GM18909 (cell line): ENCODE results near the gene STAT3.
"Not testable (repeated sequence)": the region's sequence is repeated elsewhere in the genome, so short reads cannot be mapped to it uniquely, and the experiment has no call there.

Experiments
- ATAC-seq: cut with Tn5 transposase; IDR thresholded peaks from one replicate; pipeline ENCODE4 v1.9.1; 2021; ENCODE audit warnings: mild to moderate bottlenecking; ENCODE audit not compliant: unreplicated experiment, poor library complexity

The STAT3 gene

DNA sequence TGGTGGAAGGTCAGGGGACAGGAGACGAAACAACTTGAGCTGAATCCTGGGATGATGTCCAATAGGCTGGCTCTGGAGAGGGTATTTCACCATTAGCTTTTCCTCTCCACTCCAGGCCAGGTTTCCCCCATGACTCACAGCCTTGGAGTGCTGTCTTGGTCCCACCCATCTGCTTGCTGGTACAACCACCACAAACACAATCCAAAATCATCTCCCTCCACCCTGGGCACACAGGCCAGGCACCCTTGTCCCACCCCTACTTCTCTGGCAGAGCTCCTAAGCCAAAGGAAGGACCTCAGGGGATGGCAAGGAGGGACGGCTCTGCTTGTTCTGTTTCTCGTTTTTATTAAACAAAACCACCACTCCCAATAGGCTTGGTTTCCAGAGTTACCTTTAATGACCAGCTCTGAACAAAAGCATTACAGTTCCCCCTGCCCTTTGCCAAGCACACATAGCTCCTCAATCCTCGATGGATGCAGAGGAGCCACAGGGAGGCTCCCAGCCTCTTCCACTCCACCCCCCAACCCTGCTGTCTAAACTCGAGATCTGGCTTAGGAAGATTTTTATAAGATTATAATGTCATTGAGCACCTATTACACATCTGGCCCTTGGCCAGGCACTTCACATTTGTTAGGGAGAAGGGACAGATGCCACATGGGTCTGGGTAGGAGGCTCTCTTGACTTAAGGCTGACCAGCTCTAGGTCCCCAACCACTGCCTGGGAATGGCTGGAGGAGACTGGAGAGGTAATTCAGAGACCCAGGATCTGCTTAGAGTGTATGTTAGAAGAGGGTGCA is 21.5 kb upstream of the STAT3 start:
- no peak for ATAC-seq

- no peak for ATAC-seq
Observed at GRCh38 chr17:42408061-42408460, 19.8 kb upstream of the STAT3 start.

DNA sequence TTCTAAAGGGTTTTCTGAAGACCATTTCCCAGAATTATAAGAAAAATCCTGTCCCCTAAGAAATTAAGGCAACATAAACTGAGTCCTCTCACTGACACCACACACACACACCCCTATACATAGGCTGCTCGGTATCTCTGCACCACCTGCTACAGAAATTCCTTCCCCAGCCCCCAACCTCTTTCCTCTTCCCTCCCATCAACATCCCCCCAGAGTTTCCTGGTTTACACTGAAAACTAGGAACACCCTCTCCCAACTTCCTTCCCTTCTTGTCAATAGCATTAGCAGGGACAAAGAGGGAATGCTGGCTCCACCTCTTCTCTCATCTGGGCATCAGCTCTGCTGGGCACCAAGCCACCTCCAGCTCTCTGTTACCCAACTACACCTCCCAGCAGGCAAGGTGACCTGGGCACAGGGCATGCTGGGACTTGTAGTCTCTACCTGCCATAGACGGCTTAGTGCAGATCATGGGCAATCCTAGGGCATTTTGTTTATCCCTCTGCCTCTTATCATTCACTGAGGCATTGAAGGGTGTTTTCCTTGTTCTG is 19.1 kb upstream of the STAT3 start:
- peak; percentile 50 for ATAC-seq

- ATAC-seq: no peak
Observed at GRCh38 chr17:42406615-42407288, 18.5 kb upstream of the STAT3 start.

- no peak for ATAC-seq
Observed at GRCh38 chr17:42405963-42406495, 17.8 kb upstream of the STAT3 start.

DNA sequence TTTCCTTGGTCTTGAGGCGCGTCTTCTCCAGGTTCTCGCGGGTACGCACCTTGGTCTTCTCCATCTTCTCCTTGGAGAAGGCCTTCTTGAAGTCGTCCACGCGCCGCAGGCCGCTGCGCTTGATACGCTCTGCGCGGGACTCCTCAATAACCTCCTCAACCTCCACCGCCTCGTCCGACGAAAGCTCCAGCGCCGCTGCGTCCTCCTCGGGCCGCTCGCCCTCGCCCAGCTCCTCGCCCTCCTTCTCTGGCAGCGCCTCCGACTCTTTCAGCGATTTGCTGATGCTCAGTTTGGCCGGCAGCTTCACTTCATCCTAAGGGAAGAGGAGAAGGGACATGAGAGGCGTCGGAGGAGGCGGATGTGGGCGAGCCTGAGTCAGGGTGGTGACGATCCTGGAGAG is 16.8 kb upstream of the STAT3 start:
- no peak for ATAC-seq

DNA sequence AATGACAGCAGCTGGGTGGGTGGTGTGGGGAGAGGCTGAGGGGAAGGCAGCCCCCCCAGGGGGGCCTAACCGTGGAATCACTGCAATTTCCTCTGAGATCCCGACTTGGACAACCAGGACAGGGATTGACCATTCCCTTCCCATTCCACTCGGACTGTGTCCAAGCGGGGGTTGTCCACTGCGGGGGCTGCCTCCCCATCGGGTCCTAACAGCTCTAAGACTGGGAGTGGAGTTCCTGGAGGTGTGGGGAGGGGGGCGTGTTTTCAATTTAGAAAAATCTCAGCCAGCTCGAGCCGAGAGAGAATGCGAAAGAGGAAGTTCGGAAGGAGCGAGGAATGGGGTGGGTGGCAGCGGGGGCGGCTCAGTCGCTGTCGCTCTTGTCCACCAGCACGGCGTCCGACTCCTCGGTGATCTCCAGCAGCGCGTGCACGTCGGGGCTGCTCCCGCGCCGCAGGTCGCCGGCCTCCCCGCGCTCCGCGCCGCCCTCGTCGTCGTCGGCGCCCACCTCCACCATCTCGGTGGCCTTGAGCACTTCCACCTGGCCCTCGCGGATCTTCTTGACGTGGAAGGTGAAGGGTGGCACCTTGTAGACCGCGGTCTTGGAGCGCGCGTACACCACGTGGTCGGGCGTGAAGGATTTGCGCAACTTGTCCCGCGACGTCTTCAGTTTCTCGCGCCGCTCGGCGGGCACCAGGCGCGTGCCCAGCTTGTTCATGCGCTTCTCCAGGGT is 16.2 kb upstream of the STAT3 start:
- no peak for ATAC-seq

GRCh38 chr17:42403150-42403549 is 14.9 kb upstream of the STAT3 start:
- no peak for ATAC-seq

DNA sequence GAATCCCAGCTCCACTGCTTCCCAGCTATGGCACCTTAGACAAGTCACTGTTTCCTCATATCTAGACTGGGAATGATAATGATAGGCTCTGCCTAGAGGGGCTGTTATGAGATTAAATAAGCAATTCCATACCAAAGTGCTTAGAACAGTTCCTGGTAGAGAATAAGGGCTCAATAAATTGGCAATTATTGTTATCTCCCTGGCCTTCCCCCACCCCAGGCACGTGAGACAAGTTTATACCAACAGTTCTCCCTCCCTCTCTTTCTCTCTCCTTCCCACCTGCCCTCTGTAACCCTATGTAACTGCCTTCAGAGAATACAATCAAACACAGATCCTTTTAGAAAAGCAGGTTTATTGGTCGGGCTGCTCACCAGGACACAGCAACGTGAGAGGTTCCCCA is 13.9 kb upstream of the STAT3 start:
- ATAC-seq: no peak

GRCh38 chr17:42400844-42401375 is 12.7 kb upstream of the STAT3 start:
- not testable (repeated sequence) for ATAC-seq

DNA sequence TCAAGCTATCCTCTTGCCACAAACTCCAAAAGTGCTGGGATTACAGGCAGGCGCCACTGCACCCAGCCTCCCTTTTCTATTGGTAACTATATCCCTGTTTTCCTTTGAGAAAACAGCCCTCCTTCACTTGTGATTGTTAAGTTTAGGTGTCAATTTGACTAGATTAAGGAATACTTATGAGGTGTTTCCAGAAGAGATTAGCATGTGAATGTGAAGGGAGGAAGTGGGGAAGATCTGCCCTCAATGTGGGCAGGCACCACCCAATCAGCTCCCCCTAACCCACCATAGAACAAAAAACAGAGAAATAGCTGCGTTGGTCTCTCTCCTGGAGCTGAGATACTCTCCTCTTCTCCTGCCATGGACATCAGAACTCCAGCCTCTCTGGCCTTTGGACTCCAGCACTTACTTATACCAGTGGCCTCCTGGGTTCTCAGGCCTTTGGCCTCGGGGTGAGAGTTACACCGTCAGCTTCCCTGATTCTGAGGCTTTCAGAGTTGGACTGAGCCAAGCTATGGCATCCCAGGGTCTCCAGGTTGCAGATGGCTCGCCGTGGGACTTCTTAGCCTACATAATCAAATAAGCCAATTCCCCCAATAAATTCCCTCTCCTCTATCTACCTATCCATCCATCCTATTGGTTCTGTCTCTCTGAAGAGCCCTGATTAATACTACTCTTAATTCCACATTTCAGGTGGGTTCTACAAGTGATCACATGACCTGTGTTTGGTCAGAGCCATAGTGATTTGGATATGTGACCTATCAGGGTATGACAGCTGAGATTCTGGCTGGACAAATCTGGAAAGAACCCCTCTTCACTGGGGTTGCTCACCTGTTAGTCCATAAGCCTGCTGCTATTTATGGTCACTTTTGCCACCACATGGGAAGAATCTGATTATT is 12.0 kb upstream of the STAT3 start:
- ATAC-seq: no peak

DNA sequence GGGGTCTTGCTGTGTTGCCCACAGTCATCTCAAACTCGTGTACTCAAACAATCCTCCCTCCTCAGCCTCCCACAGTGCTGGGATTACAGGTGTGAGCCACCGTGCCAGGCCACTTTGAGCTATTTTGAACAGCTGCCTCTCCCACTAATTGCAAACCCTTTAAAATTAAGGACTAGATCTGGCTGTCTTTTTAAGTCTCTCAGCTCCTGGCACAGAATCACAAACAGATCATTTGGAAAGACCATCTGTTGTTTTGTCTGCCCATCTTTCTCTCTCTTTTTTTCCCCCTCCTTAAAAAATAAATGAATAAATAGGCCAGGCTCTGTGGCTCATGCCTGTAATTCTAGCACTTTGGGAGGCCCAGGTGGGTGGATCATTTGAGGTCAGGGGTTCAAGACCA is 10.9 kb upstream of the STAT3 start:
- ATAC-seq: no peak

- not testable (repeated sequence) for ATAC-seq
Observed at GRCh38 chr17:42395601-42396000, 7.4 kb upstream of the STAT3 start.

DNA sequence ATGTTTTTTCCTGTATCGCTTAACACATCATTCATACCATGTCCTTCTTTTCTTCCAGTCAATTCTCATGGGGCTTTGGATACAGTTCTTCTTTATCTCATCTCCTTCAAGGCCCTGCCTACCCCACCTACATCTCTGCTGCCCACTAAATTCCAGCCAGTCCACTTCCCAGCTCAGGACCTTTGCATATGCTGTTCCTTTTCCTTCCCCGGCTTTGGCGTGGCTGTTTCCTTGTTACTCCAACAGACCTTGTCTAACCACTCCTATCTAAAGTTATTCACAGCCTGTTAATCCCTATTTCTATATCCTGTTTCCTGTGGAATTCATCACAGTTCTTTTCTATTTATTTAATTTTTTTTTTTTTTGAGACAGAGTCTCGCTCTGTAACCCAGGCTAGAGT is 6.6 kb upstream of the STAT3 start:
- no peak for ATAC-seq

DNA sequence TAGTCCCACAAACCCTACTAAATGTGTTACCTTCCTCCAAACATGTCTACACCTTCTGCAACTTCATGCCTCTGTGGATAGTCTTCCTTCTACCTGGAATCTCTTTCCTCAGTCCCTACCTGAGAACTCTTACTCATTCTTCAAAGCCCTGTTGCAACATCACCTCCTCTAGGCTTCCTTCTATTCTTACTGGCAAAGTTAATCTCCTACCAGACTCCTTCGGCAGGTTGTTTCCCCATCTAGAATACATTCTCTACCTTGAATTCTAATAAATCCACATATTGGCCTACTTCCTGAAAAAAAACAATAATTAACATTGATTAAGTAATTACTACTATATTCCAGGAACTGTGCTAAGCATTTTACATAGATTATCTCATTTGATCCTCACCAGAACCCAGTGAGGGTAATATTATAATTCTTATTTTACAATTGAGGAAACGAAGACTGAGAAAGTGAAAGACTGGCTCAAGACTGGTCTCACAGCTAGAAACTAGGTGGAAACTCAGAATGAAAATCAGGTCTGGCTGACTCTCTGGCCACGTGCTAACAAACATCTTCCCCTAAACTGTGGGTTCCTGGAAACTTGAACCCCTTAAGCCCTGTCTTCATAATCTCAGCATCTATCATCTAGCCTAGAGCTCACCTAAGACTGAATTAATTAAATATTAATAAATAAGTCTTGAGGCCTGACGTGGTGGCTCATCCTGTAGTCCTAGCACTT is 4.6 kb upstream of the STAT3 start:
- no peak for ATAC-seq

- ATAC-seq: not testable (repeated sequence)
Observed at GRCh38 chr17:42391439-42391838, 3.2 kb upstream of the STAT3 start.

DNA sequence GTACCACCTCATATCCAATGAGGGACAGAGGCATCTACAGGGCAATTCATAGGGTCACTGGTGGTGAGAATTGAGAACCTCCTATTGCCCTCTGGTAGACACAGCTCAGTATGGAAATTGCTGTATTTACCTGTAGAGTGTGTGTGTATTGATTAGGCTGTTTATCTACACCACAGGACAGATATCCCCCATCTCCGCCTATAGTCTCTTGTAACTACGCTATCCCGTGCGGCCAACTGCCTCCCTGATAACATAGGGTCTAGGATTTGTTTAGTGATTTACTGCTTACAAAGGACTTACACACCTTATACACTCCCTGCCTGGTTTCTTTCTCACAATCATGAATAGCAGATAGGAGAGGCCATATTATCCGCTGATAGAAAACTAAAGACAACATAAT is 1.7 kb upstream of the STAT3 start:
- no peak for ATAC-seq

DNA sequence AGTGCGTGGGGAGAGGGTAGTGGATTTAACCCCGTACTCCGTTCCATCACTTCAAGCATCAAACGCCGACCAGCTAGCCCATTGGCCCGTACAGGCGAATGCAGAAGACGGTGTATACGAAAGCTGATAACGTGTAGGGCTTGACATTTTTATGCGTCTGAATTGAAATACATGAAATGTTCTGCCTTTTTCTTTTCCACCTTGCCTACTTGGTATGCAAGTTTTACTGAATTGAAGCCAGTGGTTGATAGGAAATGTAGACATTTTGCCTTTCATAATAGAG is 834 bp upstream of the STAT3 start:
- no peak for ATAC-seq
